Tibial artery (tissue), 4 donors: Measurements from ENCODE around the gene NPIPB2.
A peak's percentile ranks its signal among the peaks of the same experiment; 100 is the strongest.
"Not testable (repeated sequence)": the region's sequence is repeated elsewhere in the genome, so short reads cannot be mapped to it uniquely, and the experiment has no call there.

Source experiments
- DNase-seq, 2 donors: peaks; one replicate each; pipeline ENCODE4 v3.0.0-alpha.2; 2019
- H3K27ac ChIP-seq, 2 donors: fragments of 200-600 bp; sonication (generic) in 1 of 2; 1 replicate in 1 of 2; 2 replicates in 1 of 2; pipeline ENCODE4 v1.5.1; 2018 to 2019; ENCODE audit warnings: mild to moderate bottlenecking in 1 of 2
- H3K27me3 ChIP-seq, 2 donors: fragments of 200-600 bp; sonication (generic) in 1 of 2; one replicate each; pipeline versions ENCODE4 v1.5.1 to v1.6.0; 2016 to 2019
- H3K36me3 ChIP-seq, 3 donors: fragments of 200-600 bp; sonication (generic) in 2 of 3; one replicate each; pipeline ENCODE4 v1.5.1; 2016 to 2019; ENCODE audit warnings: mild to moderate bottlenecking in 2 of 3
- H3K4me1 ChIP-seq, 4 donors: fragments of 200-600 bp; sonication (generic) in 2 of 4; 1 replicate in 3 of 4; 2 replicates in 1 of 4; pipeline ENCODE4 v1.5.1; 2016 to 2019
- H3K4me3 ChIP-seq, 2 donors: fragments of 200-600 bp; sonication (generic) in 1 of 2; 1 replicate in 1 of 2; 2 replicates in 1 of 2; pipeline ENCODE4 v1.5.1; 2018 to 2019; ENCODE audit warnings: mild to moderate bottlenecking in 2 of 2
- H3K9me3 ChIP-seq, 3 donors: fragments of 200-600 bp; sonication (generic) in 1 of 3; one replicate each; pipeline ENCODE4 v1.5.1; 2016 to 2019
- intact Hi-C: fragments of 100-400 bp; cut with DNase I; formaldehyde crosslinking; loops from one replicate; pipeline ENCODE4 v1.15.0; 2023; ENCODE audit warnings: low total_unique reads
- TF ChIP-seq, protein P1 (sequence below), 2 experiments: fragments of 200-600 bp in 1 of 2; fragments of 450-650 bp in 1 of 2; IDR thresholded peaks; one replicate each; pipeline ENCODE4 v1.5.1; 2017 to 2019; ENCODE audit warnings: antibody characterized with exemption in 2 of 2, mild to moderate bottlenecking in 1 of 2, moderate library complexity in 1 of 2

NPIPB2 gene

DNA sequence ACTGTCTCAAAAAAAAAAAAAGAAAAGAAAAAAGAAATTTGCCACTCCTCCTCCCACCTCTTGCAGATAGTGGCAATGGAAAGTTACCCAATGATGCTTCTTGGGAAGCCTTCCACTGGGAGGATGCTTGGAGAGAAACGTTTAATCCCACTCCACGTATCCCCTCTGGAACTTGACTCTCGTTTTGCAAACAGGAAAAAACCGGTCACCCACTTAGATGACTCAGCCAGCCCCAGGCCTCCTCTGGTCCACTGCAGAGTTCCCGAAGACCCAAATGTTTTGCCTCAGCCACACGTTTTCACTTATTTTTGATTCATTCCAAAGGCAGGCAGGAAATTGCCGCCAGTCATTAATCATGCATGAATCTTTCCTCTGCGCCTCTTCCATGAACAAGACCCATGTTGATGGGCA is 13.9 kb upstream of the NPIPB2 start:
- TF ChIP-seq, protein P1, sequence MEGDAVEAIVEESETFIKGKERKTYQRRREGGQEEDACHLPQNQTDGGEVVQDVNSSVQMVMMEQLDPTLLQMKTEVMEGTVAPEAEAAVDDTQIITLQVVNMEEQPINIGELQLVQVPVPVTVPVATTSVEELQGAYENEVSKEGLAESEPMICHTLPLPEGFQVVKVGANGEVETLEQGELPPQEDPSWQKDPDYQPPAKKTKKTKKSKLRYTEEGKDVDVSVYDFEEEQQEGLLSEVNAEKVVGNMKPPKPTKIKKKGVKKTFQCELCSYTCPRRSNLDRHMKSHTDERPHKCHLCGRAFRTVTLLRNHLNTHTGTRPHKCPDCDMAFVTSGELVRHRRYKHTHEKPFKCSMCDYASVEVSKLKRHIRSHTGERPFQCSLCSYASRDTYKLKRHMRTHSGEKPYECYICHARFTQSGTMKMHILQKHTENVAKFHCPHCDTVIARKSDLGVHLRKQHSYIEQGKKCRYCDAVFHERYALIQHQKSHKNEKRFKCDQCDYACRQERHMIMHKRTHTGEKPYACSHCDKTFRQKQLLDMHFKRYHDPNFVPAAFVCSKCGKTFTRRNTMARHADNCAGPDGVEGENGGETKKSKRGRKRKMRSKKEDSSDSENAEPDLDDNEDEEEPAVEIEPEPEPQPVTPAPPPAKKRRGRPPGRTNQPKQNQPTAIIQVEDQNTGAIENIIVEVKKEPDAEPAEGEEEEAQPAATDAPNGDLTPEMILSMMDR (IDR thresholded peaks at IDR 0.05), result no peak
- no peak overlapping the region for H3K27ac ChIP-seq

DNA sequence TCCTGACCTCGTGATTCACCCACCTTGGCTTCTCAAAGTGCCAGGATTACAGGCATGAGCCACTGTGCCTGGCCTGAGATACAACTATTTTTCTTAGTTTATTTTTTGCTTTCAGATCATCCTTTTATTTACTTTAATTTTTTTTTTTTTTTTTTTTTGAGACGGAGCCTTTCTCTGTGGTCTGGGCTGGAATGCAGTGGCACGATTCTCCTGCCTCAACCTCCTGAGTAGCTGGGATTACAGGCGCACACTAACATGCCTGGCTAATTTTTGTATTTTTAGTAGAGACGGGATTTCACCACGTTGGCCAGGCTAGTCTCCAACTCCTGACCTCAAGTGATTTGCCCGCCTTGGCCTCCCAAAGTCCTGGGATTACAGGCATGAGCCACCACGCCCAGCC is 11.7 kb upstream of the NPIPB2 start:
- H3K9me3 ChIP-seq, DNase-seq, intact Hi-C loops, H3K4me3 ChIP-seq, H3K27ac ChIP-seq, H3K4me1 ChIP-seq, H3K36me3 ChIP-seq, H3K27me3 ChIP-seq: not testable (repeated sequence)

More for the DNA sequence above, 13.9 kb upstream of the NPIPB2 start:
- Histone ChIP-seq H3K27me3 (no peaks in the 10 kb centered on the region), H3K9me3 (no peaks in the 10 kb centered on the region), H3K36me3 (no peaks in the 10 kb centered on the region), H3K4me3 (no peak overlapping the region), H3K4me1 (no peaks in the 10 kb centered on the region)
- DNase-seq, result no peak
- intact Hi-C loops, result no loop called here

DNA sequence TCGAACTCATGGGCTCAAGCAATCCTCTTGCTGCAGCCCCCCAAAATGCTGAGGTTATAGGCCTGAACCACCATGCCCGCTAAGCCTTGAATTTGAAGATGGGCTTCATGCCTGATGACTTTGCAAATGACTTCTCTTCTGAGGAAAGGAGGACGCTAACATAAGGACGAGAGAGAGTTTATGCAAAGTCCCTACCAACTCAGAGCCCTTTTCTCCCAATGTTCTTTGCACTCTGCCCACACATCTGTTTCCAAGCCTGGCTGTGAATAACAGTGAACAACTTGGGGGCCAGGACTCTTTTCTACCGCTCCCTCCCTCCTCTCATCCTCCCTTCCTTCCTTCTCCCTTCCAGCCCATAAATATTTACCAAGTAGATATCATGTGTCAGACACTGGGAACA is 8.5 kb upstream of the NPIPB2 start:
- H3K27me3 ChIP-seq, result peaks cover 0 to 5% of the 10 kb centered on the region in 2 donors
- no peaks in the 10 kb centered on the region for H3K9me3 ChIP-seq
- H3K4me1 ChIP-seq, result no peaks in the 10 kb centered on the region
- H3K4me3 ChIP-seq, result no peak overlapping the region
- H3K36me3 ChIP-seq, result no peaks in the 10 kb centered on the region
- no peak for DNase-seq
- H3K27ac ChIP-seq, result no peak overlapping the region
- intact Hi-C loops, result no loop called here
- TF ChIP-seq, protein P1 (IDR thresholded peaks at IDR 0.05), result no peak

DNA sequence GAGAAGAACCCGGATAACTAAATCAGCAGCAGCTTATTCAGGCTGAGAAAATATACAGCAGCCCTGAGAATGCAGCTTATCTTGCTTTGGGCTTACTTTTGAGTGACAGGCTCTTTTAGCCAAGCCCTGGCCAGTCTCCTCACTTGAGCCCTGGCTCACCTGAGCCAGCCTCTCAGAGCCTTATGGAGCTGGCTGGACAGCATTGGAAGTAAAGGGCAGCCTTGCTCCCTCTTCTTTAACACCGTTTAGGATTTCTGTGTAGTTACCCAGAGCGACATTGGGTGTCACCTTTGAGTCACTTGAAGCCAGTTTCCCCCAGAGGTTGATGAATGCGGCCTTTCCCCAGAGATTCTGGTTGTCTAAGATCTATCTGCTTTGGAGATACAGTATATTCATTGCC is 7.7 kb upstream of the NPIPB2 start:
- TF ChIP-seq, protein P1 (IDR thresholded peaks at IDR 0.05), result peak in 1 of 2 experiments; percentile 19
- Histone ChIP-seq H3K27me3 (peaks cover 0 to 5% of the 10 kb centered on the region in 2 donors), H3K36me3 (no peaks in the 10 kb centered on the region), H3K9me3 (no peaks in the 10 kb centered on the region), H3K4me1 (no peaks in the 10 kb centered on the region), H3K4me3 (no peak overlapping the region), H3K27ac (no peak overlapping the region)
- intact Hi-C loops, result no loop called here
- DNase-seq, result no peak

DNA sequence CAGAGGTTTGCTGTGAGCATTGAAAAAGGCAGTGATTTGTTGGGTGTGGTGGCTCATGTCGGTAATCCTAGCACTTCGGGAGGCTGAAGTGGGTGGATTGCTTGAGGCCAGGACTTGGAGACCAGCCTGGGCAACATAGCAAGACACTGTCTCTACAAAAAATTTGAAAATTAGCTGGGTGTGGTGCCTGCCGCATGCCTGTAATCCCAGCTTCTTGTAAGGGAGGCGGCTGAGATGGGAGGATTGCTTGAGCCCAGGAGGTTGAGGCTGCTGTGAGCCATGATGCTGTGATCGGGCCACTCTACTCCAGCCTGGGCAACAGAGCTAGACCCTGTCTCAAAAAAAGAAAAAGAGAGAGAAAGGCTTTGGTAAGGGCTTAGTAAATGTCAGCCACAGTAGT is 7.0 kb upstream of the NPIPB2 start:
- H3K4me1 ChIP-seq, result no peaks in the 10 kb centered on the region
- peaks cover 0 to 5% of the 10 kb centered on the region in 2 donors for H3K27me3 ChIP-seq
- DNase-seq, result no peak
- H3K4me3 ChIP-seq, result no peak overlapping the region
- no peaks in the 10 kb centered on the region for H3K36me3 ChIP-seq
- TF ChIP-seq, protein P1 (IDR thresholded peaks at IDR 0.05), result no peak
- intact Hi-C loops, result no loop called here
- no peak overlapping the region for H3K27ac ChIP-seq
- no peaks in the 10 kb centered on the region for H3K9me3 ChIP-seq

DNA sequence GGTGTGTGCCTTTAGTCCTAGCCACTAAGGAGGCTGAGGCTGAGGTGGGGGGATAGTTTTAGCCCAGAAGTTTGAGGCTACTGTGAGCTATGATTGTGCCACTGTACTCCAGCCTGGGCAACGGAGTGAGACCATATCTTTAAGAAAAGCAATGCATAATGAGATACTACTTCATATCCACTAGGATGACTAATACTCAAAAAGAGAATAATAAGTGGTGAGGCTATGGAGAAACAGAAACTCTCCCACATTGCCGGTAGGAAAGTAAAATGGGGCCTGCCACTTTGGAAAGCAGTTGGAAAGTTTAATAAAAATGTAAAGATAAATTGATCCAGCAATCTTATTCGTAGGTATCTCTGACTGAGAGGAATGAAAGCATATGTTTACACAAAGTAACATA is 4.6 kb upstream of the NPIPB2 start:
- TF ChIP-seq, protein P1 (IDR thresholded peaks at IDR 0.05), result no peak
- Histone ChIP-seq H3K27ac (no peak overlapping the region), H3K4me1 (no peaks in the 10 kb centered on the region), H3K27me3 (peaks cover 0 to 5% of the 10 kb centered on the region in 2 donors), H3K4me3 (no peak overlapping the region), H3K36me3 (no peaks in the 10 kb centered on the region), H3K9me3 (no peaks in the 10 kb centered on the region)
- intact Hi-C loops, result no loop called here
- no peak for DNase-seq

DNA sequence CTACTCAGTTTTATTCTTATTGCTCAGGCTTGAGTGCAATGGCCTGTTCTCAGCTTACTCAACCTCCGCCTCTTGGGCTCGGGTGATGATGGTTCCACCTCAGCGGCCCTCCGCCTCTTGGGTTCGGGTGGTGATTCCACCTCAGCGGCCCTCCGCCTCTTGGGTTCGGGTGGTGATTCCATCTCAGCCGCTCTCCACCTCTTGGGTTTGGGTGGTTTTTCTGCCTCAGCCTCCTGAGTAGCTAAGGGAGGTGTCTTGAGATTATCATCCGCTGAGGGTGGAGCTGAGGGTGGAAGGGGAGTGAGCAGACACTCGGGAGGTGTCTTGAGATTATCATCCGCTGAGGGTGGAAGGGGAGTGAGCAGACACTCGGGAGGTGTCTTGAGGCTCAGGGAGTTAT is 14.5 kb downstream of the NPIPB2 start:
- intact Hi-C loops, H3K27me3 ChIP-seq, DNase-seq, H3K4me3 ChIP-seq, H3K36me3 ChIP-seq, H3K9me3 ChIP-seq, H3K4me1 ChIP-seq, H3K27ac ChIP-seq: not testable (repeated sequence)

DNA sequence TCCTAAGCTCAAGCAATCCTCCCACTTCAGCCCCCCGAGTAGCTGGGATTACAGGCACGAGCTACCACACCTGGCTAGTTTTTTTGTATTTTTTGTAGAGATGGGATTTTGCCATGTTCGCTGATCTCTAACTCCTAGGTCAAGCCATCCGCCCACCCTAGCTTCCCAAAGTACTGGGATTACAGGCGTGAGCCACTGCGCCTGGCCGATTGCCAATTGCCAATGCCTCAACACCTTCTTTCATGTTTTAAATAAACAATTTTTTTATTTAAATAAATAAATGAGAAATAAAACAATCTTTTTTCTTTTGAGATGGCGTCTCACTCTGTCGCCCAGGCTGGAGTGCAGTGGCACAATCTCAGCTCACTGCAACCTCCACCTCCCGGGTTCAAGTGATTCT is 17.8 kb downstream of the NPIPB2 start:
- intact Hi-C loops, H3K27ac ChIP-seq, H3K4me1 ChIP-seq, DNase-seq, H3K36me3 ChIP-seq, H3K4me3 ChIP-seq, H3K27me3 ChIP-seq, H3K9me3 ChIP-seq: not testable (repeated sequence)
